ENCODE measurements around the gene MBNL2. TPM values are rescaled to one million over a fixed set of nuclear protein-coding genes. Genes with fewer than 3 reads are reported as not detected.

Gene MBNL2
- total and polyA plus RNA-seq, 2 of the 4 experiments (the other 2 are of a cell fraction) = 26.9 to 103 TPM

GRCh38 chr13:97354808-97355207 lies 132.7 kb downstream of the MBNL2 start:
- no peak overlapping the region for H2BK5ac ChIP-seq (ENCODE audit: low read depth, low read length, poor library complexity, severe bottlenecking)
- no peak overlapping the region for H3K9ac ChIP-seq (ENCODE audit: low read depth, low read length)
- peaks cover 2% of the 10 kb centered on the region; the same call in 1 of the 2 replicates for H3K9me3 ChIP-seq (ENCODE audit: control insufficient read depth, insufficient read depth, low read length)
- peaks cover 10% of the 10 kb centered on the region for H3K9me1 ChIP-seq (ENCODE audit: insufficient read depth, low read length)
- BruUV-seq (replicated peaks) = no TSS peak
- CTCF ChIA-PET = no interaction called here
- no peak overlapping the region for H3K56ac ChIP-seq (ENCODE audit: extremely low read depth, insufficient read depth, low read length)
- H4K5ac ChIP-seq (ENCODE audit: low read depth, low read length) = no peak overlapping the region
- H3K18ac ChIP-seq (ENCODE audit: low read depth, low read length) = no peak overlapping the region
- DNase-seq = no peak
- WGBS, 2 experiments (ENCODE audit: extremely low coverage in 2 of 2, insufficient read length in 1 of 2) = 100% methylated on average over 2 of the region's 5 CpGs; no CpG with 5 or more reads in 1 of the 2 experiments
- no peak overlapping the region for H2AFZ ChIP-seq (replicated peaks; ENCODE audit: low read length, poor library complexity)
- H3K79me1 ChIP-seq (ENCODE audit: low read depth in 1 of 2, low read length in 2 of 2) = peaks cover 25 to 44% of the 10 kb centered on the region in 2 experiments
- H3K23ac ChIP-seq (ENCODE audit: low read depth, low read length) = 0 out of 2 replicates have a peak overlapping the region, but pooled peaks have one; percentile 11
- H3K4me2 ChIP-seq (ENCODE audit: low read depth, low read length) = no peak overlapping the region
- no peak for ATAC-seq (ENCODE audit: low read depth)
- dilution Hi-C loops (cut with HindIII; ENCODE audit: low sequenced_read_pairs, unreplicated experiment) (no loop called here), in situ Hi-C loops (cut with MboI; ENCODE audit: low sequenced_read_pairs) (loop anchor here (10.0 kb wide), 1 partner anchor 240 kb away; no protein-coding TSS in a partner anchor), intact Hi-C loops (cut with micrococcal nuclease) (no loop called here)
- no peak overlapping the region for H2AK9ac ChIP-seq (replicated peaks; ENCODE audit: low read depth, low read length, poor library complexity)
- H3K4me1 ChIP-seq (ENCODE audit: control insufficient read depth, insufficient read depth, low read length) = peaks cover 4% of the 10 kb centered on the region; the same call in 1 of the 2 replicates
- H3K4me3 ChIP-seq (ENCODE audit: insufficient read depth, low read depth, low read length) = no peak overlapping the region
- no peak overlapping the region for H2BK15ac ChIP-seq (ENCODE audit: low read depth, low read length)
- H3K14ac ChIP-seq (replicated peaks; ENCODE audit: low read depth, low read length) = no peak overlapping the region
- no peak overlapping the region for H3K27ac ChIP-seq (ENCODE audit: insufficient read depth, low read length)
- H2BK120ac ChIP-seq (ENCODE audit: low read depth, low read length) = no peak overlapping the region
- peaks cover 18% of the 10 kb centered on the region for H3K36me3 ChIP-seq (ENCODE audit: control insufficient read depth, insufficient read depth, low read length)
- H4K20me1 ChIP-seq (ENCODE audit: insufficient read depth, low read length) = peaks cover 3% of the 10 kb centered on the region; the same call in 1 of the 2 replicates
- H3K27me3 ChIP-seq (ENCODE audit: control insufficient read depth, insufficient read depth, low read length) = no peaks in the 10 kb centered on the region
- H2BK20ac ChIP-seq (ENCODE audit: low read depth, low read length) = no peak overlapping the region
- H3K4ac ChIP-seq (ENCODE audit: low read depth, low read length) = no peak overlapping the region
- H4K8ac ChIP-seq (ENCODE audit: low read depth in 2 of 2, low read length in 2 of 2) = no peak overlapping the region; a peak in 1 of 4 replicates
- H4K91ac ChIP-seq (ENCODE audit: insufficient read depth, low read depth, low read length) = no peak overlapping the region
- no peak for TF ChIP-seq POLR2A (IDR thresholded peaks at IDR 0.05; ENCODE audit: low read depth, low read length)
- no peak for TF ChIP-seq RCOR1 (IDR thresholded peaks at IDR 0.05; ENCODE audit: insufficient replicate concordance, low read length)
- TF ChIP-seq MAFK (IDR thresholded peaks at IDR 0.05; ENCODE audit: low read depth, low read length) = no peak
- TF ChIP-seq RAD21 (IDR thresholded peaks at IDR 0.05; ENCODE audit: low read length) = no peak
- no peak for TF ChIP-seq BHLHE40 (IDR thresholded peaks at IDR 0.05; ENCODE audit: low read depth, low read length)
- no peak for TF ChIP-seq USF2 (IDR thresholded peaks at IDR 0.05; ENCODE audit: low read depth, low read length)
- no peak for TF ChIP-seq MXI1 (IDR thresholded peaks at IDR 0.05; ENCODE audit: borderline replicate concordance, low read depth, low read length)
- no peak for TF ChIP-seq FOS (IDR thresholded peaks at IDR 0.05; ENCODE audit: low read depth, low read length)
- TF ChIP-seq CEBPB (IDR thresholded peaks at IDR 0.05; ENCODE audit: low read depth, low read length) = no peak
- TF ChIP-seq MAZ (IDR thresholded peaks at IDR 0.05; ENCODE audit: borderline replicate concordance, low read depth, low read length) = no peak
- TF ChIP-seq CTCF (conservative IDR thresholded peaks at IDR 0.05; ENCODE audit: low read depth, low read length) = no peak
- TF ChIP-seq RFX5 (IDR thresholded peaks at IDR 0.05; ENCODE audit: low read depth, low read length) = no peak
- no peak for TF ChIP-seq ELK1 (IDR thresholded peaks at IDR 0.05; ENCODE audit: borderline replicate concordance, low read depth, low read length)
- no peak for TF ChIP-seq CHD1 (IDR thresholded peaks at IDR 0.05; ENCODE audit: low read depth, low read length)
- no peak for TF ChIP-seq NFE2L2 (IDR thresholded peaks at IDR 0.05; ENCODE audit: low read depth, low read length)
- TF ChIP-seq SMC3 (IDR thresholded peaks at IDR 0.05; ENCODE audit: low read depth, low read length) = no peak
- no peak overlapping the region for H2AK5ac ChIP-seq (ENCODE audit: low read depth, low read length)
- POLR2A ChIA-PET (ENCODE audit: unreplicated experiment) = no interaction called here

Measured in IMR-90 (cell line).